DMS 273 treated with DMSO at 0.1 percent for 48 hours (cell line): ENCODE results near the gene DUSP2.
"Not testable (repeated sequence)": the region's sequence is repeated elsewhere in the genome, so short reads cannot be mapped to it uniquely, and the experiment has no call there.

Experiments
- DNase-seq: peaks from one replicate; lab custom pipeline; 2025; lab: John Stamatoyannopoulos, UW

The DUSP2 gene

GRCh38 chr2:96146881-96147592 is 1.8 kb upstream of the DUSP2 start:
- DNase-seq, result peak; percentile 73

- DNase-seq, result peak; percentile 79
Measured at GRCh38 chr2:96146153-96146880, 1.1 kb upstream of the DUSP2 start.

GRCh38 chr2:96145848-96146152 is 560 bp upstream of the DUSP2 start:
- no peak for DNase-seq

GRCh38 chr2:96144481-96145035 is 682 bp downstream of the DUSP2 start:
- no peak for DNase-seq

GRCh38 chr2:96143848-96144480 is 1.3 kb downstream of the DUSP2 start:
- DNase-seq, result peak; percentile 45

- DNase-seq, result no peak
Measured at GRCh38 chr2:96143231-96143847, 1.9 kb downstream of the DUSP2 start.

- no peak for DNase-seq
Measured at GRCh38 chr2:96142217-96143113, 2.8 kb downstream of the DUSP2 start.

- not testable (repeated sequence) for DNase-seq
Measured at GRCh38 chr2:96141624-96141967, 3.6 kb downstream of the DUSP2 start.

GRCh38 chr2:96140941-96141623 is 4.2 kb downstream of the DUSP2 start:
- DNase-seq, result no peak

- DNase-seq, result no peak
Measured at GRCh38 chr2:96139181-96139758, 6.0 kb downstream of the DUSP2 start.

GRCh38 chr2:96138179-96139145 is 6.8 kb downstream of the DUSP2 start, which contains the start of gene ASTL:
Gene ASTL (minus strand): TSS chr2:96138502. CDS start chr2:96138436, 66 bp downstream.
- no peak for DNase-seq

GRCh38 chr2:96137321-96138178 is 7.7 kb downstream of the DUSP2 start:
- DNase-seq, result no peak

GRCh38 chr2:96136129-96136720 is 9.0 kb downstream of the DUSP2 start:
- no peak for DNase-seq

GRCh38 chr2:96135621-96136020 is 9.6 kb downstream of the DUSP2 start:
- DNase-seq, result no peak

GRCh38 chr2:96135171-96135570 is 10.1 kb downstream of the DUSP2 start:
- DNase-seq, result no peak

GRCh38 chr2:96134421-96134820 is 10.8 kb downstream of the DUSP2 start:
- no peak for DNase-seq

- DNase-seq, result no peak
Measured at GRCh38 chr2:96131813-96132745, 13.2 kb downstream of the DUSP2 start.
